ENCODE measurements around the gene TRIM40. TPM values are rescaled to one million over a fixed set of nuclear protein-coding genes. Genes with fewer than 3 reads are reported as not detected.

The TRIM40 gene
- total RNA-seq, 1 experiment from 2014 or later = not detected

DNA sequence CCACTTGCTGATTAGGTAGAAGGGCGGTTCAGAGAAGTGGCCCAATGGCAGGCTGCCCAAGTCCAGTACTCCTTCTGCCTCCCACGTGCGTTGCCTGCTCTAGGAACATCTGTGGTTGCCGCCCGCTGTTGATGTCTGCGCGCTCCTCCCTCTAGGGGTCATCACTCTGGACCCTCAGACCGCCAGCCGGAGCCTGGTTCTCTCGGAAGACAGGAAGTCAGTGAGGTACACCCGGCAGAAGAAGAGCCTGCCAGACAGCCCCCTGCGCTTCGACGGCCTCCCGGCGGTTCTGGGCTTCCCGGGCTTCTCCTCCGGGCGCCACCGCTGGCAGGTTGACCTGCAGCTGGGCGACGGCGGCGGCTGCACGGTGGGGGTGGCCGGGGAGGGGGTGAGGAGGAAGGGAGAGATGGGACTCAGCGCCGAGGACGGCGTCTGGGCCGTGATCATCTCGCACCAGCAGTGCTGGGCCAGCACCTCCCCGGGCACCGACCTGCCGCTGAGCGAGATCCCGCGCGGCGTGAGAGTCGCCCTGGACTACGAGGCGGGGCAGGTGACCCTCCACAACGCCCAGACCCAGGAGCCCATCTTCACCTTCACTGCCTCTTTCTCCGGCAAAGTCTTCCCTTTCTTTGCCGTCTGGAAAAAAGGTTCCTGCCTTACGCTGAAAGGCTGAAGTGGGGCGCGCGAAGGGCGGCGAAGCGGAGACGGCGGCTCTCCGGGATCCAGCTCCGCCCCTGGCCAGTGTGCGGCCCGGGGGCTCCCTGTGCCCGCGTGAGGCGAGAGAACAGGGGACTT is 35.9 kb downstream of the TRIM40 start:
- ChIA-PET CTCF (no interaction called here), POLR2A (interaction anchor here (1.1 kb wide), 1 partner anchor 70 kb away, joined by 4 read pairs; no protein-coding TSS in a partner anchor), RAD21 (ENCODE audit: low non-redundant PET in 1 of 2, low total read pairs in 2 of 2, uncharacterized antibody in 2 of 2, unreplicated experiment in 2 of 2) (no interaction called here)
- intact Hi-C loops (cut with micrococcal nuclease) = loop anchor here (10.0 kb wide), 1 partner anchor 137 kb away; no protein-coding TSS in a partner anchor
- no peak overlapping the region for H3K9ac ChIP-seq (ENCODE audit: low read length)
- BruUV-seq (replicated peaks) = no TSS peak
- ATAC-seq (no peak), DNase-seq (ENCODE audit: low read depth, low spot score) (no peak)
- no peaks in the 10 kb centered on the region for H3K4me1 ChIP-seq (ENCODE audit: control insufficient read depth in 1 of 2, insufficient read depth in 2 of 2, low read length in 2 of 2)
- no peak overlapping the region for H2AFZ ChIP-seq (ENCODE audit: low read depth, low read length, poor library complexity, severe bottlenecking)
- no peaks in the 10 kb centered on the region for H3K27me3 ChIP-seq (ENCODE audit: insufficient read depth, low read length)
- H3K9me2 ChIP-seq (ENCODE audit: insufficient read depth) = no peaks in the 10 kb centered on the region
- H3K79me2 ChIP-seq (ENCODE audit: insufficient read depth, low read length) = no peaks in the 10 kb centered on the region
- no peak overlapping the region for H3K27ac ChIP-seq (ENCODE audit: low read depth, low read length)
- no peak overlapping the region for H3K4me2 ChIP-seq (ENCODE audit: low read length)
- no peak overlapping the region for H3K4me3 ChIP-seq (replicated peaks in 1 of 2; ENCODE audit: low read depth in 1 of 2, low read length in 2 of 2)
- no peaks in the 10 kb centered on the region for H4K20me1 ChIP-seq (ENCODE audit: insufficient read depth)
- H3K36me3 ChIP-seq (ENCODE audit: control insufficient read depth in 1 of 2, insufficient read depth in 2 of 2, low read length in 2 of 2) = no peaks in the 10 kb centered on the region
- no peaks in the 10 kb centered on the region for H3K9me3 ChIP-seq (ENCODE audit: control insufficient read depth in 1 of 2, insufficient read depth in 1 of 2, low read depth in 1 of 2, low read length in 2 of 2)
- TF ChIP-seq RAD21 (IDR thresholded peaks at IDR 0.05; ENCODE audit: low read depth) (no peak), EZH2 (IDR thresholded peaks at IDR 0.05) (no peak), MAX (IDR thresholded peaks at IDR 0.05) (no peak), CEBPB (IDR thresholded peaks at IDR 0.05; ENCODE audit: low read depth) (no peak), POLR2A (IDR thresholded peaks at IDR 0.05; ENCODE audit: borderline replicate concordance, extremely low read depth, insufficient read depth, insufficient read length) (no peak), CBX3 (IDR thresholded peaks at IDR 0.05; ENCODE audit: low read depth) (no peak), TCF7L2 (IDR thresholded peaks at IDR 0.05; ENCODE audit: borderline replicate concordance, extremely low read depth, insufficient read depth, insufficient read length) (no peak), EGR1 (IDR thresholded peaks at IDR 0.05; ENCODE audit: low read depth) (no peak), SRF (IDR thresholded peaks at IDR 0.05; ENCODE audit: low read depth) (no peak), ZNF274 (IDR thresholded peaks at IDR 0.05; ENCODE audit: low read depth, low read length) (no peak), SP1 (IDR thresholded peaks at IDR 0.05; ENCODE audit: low read depth) (no peak), ZBTB33 (IDR thresholded peaks at IDR 0.05; ENCODE audit: extremely low read depth, insufficient replicate concordance, low read length) (no peak), YY1 (IDR thresholded peaks at IDR 0.05; ENCODE audit: extremely low read depth, insufficient replicate concordance, low read depth, low read length) (no peak), EZH2phosphoT487 (IDR thresholded peaks at IDR 0.05; ENCODE audit: borderline replicate concordance) (no peak), FOSL1 (IDR thresholded peaks at IDR 0.05; ENCODE audit: low read depth) (no peak), ELF1 (IDR thresholded peaks at IDR 0.05; ENCODE audit: borderline replicate concordance, low read depth) (no peak)
- TF ChIP-seq, protein P1, sequence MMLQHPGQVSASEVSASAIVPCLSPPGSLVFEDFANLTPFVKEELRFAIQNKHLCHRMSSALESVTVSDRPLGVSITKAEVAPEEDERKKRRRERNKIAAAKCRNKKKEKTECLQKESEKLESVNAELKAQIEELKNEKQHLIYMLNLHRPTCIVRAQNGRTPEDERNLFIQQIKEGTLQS (IDR thresholded peaks at IDR 0.05) = no peak
- TF ChIP-seq, protein P2, sequence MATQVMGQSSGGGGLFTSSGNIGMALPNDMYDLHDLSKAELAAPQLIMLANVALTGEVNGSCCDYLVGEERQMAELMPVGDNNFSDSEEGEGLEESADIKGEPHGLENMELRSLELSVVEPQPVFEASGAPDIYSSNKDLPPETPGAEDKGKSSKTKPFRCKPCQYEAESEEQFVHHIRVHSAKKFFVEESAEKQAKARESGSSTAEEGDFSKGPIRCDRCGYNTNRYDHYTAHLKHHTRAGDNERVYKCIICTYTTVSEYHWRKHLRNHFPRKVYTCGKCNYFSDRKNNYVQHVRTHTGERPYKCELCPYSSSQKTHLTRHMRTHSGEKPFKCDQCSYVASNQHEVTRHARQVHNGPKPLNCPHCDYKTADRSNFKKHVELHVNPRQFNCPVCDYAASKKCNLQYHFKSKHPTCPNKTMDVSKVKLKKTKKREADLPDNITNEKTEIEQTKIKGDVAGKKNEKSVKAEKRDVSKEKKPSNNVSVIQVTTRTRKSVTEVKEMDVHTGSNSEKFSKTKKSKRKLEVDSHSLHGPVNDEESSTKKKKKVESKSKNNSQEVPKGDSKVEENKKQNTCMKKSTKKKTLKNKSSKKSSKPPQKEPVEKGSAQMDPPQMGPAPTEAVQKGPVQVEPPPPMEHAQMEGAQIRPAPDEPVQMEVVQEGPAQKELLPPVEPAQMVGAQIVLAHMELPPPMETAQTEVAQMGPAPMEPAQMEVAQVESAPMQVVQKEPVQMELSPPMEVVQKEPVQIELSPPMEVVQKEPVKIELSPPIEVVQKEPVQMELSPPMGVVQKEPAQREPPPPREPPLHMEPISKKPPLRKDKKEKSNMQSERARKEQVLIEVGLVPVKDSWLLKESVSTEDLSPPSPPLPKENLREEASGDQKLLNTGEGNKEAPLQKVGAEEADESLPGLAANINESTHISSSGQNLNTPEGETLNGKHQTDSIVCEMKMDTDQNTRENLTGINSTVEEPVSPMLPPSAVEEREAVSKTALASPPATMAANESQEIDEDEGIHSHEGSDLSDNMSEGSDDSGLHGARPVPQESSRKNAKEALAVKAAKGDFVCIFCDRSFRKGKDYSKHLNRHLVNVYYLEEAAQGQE (IDR thresholded peaks at IDR 0.05; ENCODE audit: low read depth) = no peak
- TF ChIP-seq, protein P3, sequence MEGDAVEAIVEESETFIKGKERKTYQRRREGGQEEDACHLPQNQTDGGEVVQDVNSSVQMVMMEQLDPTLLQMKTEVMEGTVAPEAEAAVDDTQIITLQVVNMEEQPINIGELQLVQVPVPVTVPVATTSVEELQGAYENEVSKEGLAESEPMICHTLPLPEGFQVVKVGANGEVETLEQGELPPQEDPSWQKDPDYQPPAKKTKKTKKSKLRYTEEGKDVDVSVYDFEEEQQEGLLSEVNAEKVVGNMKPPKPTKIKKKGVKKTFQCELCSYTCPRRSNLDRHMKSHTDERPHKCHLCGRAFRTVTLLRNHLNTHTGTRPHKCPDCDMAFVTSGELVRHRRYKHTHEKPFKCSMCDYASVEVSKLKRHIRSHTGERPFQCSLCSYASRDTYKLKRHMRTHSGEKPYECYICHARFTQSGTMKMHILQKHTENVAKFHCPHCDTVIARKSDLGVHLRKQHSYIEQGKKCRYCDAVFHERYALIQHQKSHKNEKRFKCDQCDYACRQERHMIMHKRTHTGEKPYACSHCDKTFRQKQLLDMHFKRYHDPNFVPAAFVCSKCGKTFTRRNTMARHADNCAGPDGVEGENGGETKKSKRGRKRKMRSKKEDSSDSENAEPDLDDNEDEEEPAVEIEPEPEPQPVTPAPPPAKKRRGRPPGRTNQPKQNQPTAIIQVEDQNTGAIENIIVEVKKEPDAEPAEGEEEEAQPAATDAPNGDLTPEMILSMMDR (IDR thresholded peaks at IDR 0.05 in 2 of 3, conservative IDR thresholded peaks at IDR 0.05 in 1 of 3; ENCODE audit: borderline replicate concordance in 1 of 3, insufficient read depth in 1 of 3, low read depth in 2 of 3, low read length in 2 of 3) = no peak

Measured in HCT116 (cell line).